Astrocyte of the cerebellum (primary cell): ENCODE results near the gene SLC6A12.

Source experiments
- DNase-seq: peaks from one replicate; pipeline ENCODE4 v3.0.0-alpha.2; 2011; ENCODE audit warnings: low read depth
- H3K4me3 ChIP-seq: 2 replicates; pipeline ENCODE4 v1.5.1; 2011; ENCODE audit warnings: mild to moderate bottlenecking, low read depth, low read length, moderate library complexity
- in situ Hi-C: cut with HindIII; loops from 2 replicates; pipeline ENCODE4 v1.10.0; 2017; ENCODE audit warnings: low sequenced_read_pairs
- TF ChIP-seq, protein P1 (sequence below): IDR thresholded peaks from 2 replicates; pipeline ENCODE4 v1.5.1; 2012; ENCODE audit warnings: low read length, low read depth, moderate library complexity, mild to moderate bottlenecking; ENCODE audit errors: missing control alignments

Gene SLC6A12

DNA sequence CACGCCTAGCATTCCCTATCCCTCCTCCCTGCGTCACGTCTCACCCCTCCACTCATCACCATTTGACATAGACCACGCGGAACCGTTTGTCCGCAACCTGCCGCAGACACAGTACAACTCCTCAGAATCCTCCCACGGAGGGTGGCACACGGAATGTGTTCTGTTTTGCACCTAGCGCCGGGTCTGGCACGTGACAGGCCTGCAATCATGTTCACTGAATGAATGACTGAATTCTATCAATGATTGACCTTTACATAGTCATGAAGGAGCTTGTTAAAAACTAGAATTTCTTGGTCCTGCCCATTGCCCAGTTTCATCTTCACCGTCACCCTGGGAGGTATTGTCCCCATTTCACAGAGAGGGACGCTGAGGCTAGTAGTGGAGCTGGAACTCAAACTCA is 4.7 kb downstream of the SLC6A12 start:
- in situ Hi-C loops = no loop called here
- no peak for DNase-seq
- H3K4me3 ChIP-seq = no peak overlapping the region
- TF ChIP-seq, protein P1, sequence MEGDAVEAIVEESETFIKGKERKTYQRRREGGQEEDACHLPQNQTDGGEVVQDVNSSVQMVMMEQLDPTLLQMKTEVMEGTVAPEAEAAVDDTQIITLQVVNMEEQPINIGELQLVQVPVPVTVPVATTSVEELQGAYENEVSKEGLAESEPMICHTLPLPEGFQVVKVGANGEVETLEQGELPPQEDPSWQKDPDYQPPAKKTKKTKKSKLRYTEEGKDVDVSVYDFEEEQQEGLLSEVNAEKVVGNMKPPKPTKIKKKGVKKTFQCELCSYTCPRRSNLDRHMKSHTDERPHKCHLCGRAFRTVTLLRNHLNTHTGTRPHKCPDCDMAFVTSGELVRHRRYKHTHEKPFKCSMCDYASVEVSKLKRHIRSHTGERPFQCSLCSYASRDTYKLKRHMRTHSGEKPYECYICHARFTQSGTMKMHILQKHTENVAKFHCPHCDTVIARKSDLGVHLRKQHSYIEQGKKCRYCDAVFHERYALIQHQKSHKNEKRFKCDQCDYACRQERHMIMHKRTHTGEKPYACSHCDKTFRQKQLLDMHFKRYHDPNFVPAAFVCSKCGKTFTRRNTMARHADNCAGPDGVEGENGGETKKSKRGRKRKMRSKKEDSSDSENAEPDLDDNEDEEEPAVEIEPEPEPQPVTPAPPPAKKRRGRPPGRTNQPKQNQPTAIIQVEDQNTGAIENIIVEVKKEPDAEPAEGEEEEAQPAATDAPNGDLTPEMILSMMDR = no peak

DNA sequence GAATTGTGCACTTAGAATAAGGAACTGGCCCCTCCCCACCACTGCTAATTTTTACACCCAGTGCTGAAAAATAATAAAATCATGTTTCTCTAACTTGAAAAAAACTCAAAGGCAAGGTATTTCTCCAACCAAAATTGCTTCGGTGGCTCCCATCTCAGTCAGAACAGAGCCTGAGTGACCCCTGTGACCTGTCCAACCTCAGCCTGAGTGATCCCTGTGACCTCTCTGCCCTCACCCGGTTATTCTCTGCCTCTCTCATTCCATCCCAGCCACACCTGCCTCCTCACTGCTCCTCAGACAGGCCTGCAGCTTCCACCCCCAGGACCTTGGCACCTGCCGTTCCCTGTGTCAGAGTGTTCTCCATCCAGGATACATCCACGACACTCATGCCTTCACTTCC is 5.1 kb downstream of the SLC6A12 start:
- no peak for DNase-seq
- in situ Hi-C loops = no loop called here
- H3K4me3 ChIP-seq = no peak overlapping the region
- TF ChIP-seq, protein P1 = no peak

- TF ChIP-seq, protein P1 = no peak
- H3K4me3 ChIP-seq = no peak overlapping the region
- no peak for DNase-seq
- in situ Hi-C loops = no loop called here
Measured at GRCh38 chr12:207804-208203, 6.2 kb downstream of the SLC6A12 start.

GRCh38 chr12:206746-207440 is 7.1 kb downstream of the SLC6A12 start:
- in situ Hi-C loops = no loop called here
- no peak for DNase-seq
- no peak overlapping the region for H3K4me3 ChIP-seq
- TF ChIP-seq, protein P1 = no peak

DNA sequence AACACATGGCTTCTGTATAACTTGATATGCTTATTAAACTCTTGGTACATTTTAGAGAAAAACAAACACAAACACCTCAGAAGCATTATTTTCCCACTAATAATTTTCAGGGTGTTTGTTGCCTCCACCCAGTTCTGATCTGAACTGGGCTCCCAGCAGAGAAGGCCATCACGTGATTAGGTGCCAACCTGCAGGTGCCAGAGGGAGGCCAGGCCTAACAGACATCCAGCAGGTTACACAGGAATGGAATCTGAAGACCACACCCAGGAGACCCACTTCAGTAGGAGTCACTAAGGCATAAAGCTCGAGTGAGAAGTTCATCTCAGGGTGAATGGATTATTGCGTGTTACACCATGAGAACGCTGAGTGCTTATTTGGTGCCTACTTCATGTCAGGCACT is 8.9 kb downstream of the SLC6A12 start:
- no peak for DNase-seq
- no peak overlapping the region for H3K4me3 ChIP-seq
- TF ChIP-seq, protein P1 = no peak
- in situ Hi-C loops = no loop called here

GRCh38 chr12:204261-204678 is 9.7 kb downstream of the SLC6A12 start:
- DNase-seq = no peak
- TF ChIP-seq, protein P1 = no peak
- in situ Hi-C loops = no loop called here
- no peak overlapping the region for H3K4me3 ChIP-seq
